Activated CD4-positive, alpha-beta T cell treated with anti-CD3 and anti-CD28 coated beads for 36 hours (primary cell): Measurements from ENCODE around the gene NAT8L. TPM values are rescaled to one million over a fixed set of nuclear protein-coding genes. Genes with fewer than 3 reads are reported as not detected.
A peak's percentile ranks its signal among the peaks of the same experiment; 100 is the strongest.
"Not testable (repeated sequence)": the region's sequence is repeated elsewhere in the genome, so short reads cannot be mapped to it uniquely, and the experiment has no call there.

Experiments
- ATAC-seq: fragments of 200-7000 bp; cut with Tn5 transposase; one replicate; pipeline ENCODE4 v1.10.0; 2021; ENCODE audit warnings: mild to moderate bottlenecking, moderate library complexity
- CTCF ChIA-PET: fragments of 350-600 bp; sonication (Branson Sonifier 250); formaldehyde crosslinking; loops from one replicate; lab custom pipeline; 2021; ENCODE audit warnings: antibody characterized with exemption; lab: Charles Lee
- POLR2A ChIA-PET: fragments of 350-600 bp; sonication (Branson Sonifier 250); formaldehyde crosslinking; loops from one replicate; lab custom pipeline; 2021; ENCODE audit warnings: antibody characterized with exemption, inconsistent platforms; lab: Charles Lee
- DNase-seq: peaks from one replicate; pipeline ENCODE4 v3.0.0-alpha.2; 2020
- H3K27ac Mint-ChIP-seq: one replicate; pipeline ENCODE4 v1.8.0; 2021; ENCODE audit warnings: mixed read lengths
- H3K27me3 Mint-ChIP-seq: one replicate; pipeline ENCODE4 v1.8.0; 2021; ENCODE audit warnings: mixed read lengths
- H3K36me3 Mint-ChIP-seq: one replicate; pipeline ENCODE4 v1.8.0; 2021; ENCODE audit warnings: low read depth, mixed read lengths
- H3K4me1 Mint-ChIP-seq: one replicate; pipeline ENCODE4 v1.8.0; 2021; ENCODE audit warnings: mixed read lengths
- H3K4me3 Mint-ChIP-seq: one replicate; pipeline ENCODE4 v1.8.0; 2021; ENCODE audit warnings: mild to moderate bottlenecking, moderate library complexity, mixed read lengths
- H3K9me3 Mint-ChIP-seq: one replicate; pipeline ENCODE4 v1.8.0; 2021; ENCODE audit warnings: low read depth, mixed read lengths
- intact Hi-C, 2 experiments: fragments of 100-400 bp; cut with DNase I in 1 of 2; cut with micrococcal nuclease in 1 of 2; formaldehyde crosslinking; loops; one replicate each; pipeline versions ENCODE4 v1.14.2 to v1.15.1; 2022 to 2024; cut with DNase I, micrococcal nuclease
- total RNA-seq, 2 experiments: library from RNA; stranded (reverse); gene quantifications; one replicate each; pipeline ENCODE4 v1.2.3, GENCODE V29; 2021

NAT8L gene, protein sequence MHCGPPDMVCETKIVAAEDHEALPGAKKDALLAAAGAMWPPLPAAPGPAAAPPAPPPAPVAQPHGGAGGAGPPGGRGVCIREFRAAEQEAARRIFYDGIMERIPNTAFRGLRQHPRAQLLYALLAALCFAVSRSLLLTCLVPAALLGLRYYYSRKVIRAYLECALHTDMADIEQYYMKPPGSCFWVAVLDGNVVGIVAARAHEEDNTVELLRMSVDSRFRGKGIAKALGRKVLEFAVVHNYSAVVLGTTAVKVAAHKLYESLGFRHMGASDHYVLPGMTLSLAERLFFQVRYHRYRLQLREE
- total RNA-seq, result under 1 TPM; 0.39 to 0.55 TPM

DNA sequence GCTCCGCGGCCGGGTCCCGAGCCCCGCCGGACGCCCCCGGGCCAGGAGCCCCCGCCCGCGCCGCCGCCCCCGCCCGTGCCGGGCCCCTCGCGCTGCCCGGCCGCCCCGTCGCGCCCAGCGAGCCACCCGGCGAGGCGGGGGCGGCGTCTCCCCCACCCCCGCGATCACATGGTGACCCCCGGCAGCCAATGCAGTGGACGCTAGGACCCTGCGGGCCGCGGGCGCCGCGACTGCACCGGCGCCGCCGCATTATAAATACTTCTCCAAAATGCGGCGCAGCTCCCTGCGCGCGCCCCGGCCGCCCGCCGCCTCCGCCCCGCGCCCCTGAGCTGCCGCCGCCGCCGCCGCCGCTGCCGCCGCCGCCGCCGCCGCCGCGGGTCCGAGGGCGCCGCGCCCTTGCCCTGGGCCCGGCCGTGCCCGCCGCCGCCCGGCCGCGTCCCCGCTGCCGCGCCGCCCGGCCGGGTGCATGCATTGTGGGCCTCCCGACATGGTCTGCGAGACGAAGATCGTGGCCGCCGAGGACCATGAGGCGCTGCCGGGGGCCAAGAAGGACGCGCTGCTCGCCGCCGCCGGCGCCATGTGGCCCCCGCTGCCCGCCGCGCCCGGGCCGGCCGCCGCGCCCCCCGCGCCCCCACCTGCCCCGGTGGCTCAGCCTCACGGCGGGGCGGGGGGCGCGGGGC, at the start of gene NAT8L:
Gene NAT8L (plus strand): TSS at position 282 of the 680 bp plus-strand sequence. CDS start 185 bp downstream, at position 467.
- ChIA-PET CTCF (interaction anchor here (0.7 kb wide), 1 partner anchor 150 kb away, joined by 3 read pairs; no protein-coding TSS in a partner anchor), POLR2A (no interaction called here)
- no peak within 1 kb of the TSS for H3K4me3 Mint-ChIP-seq
- peak; percentile 56 for ATAC-seq
- no peaks in the 10 kb centered on the region for H3K9me3 Mint-ChIP-seq
- H3K4me1 Mint-ChIP-seq, result peaks cover 2% of the 10 kb centered on the region
- peaks cover 22% of the 10 kb centered on the region for H3K27me3 Mint-ChIP-seq
- intact Hi-C loops, result loop anchor here (2.0 kb wide), 1 partner anchor 16 kb away; no protein-coding TSS in a partner anchor
- peak; percentile 51 for DNase-seq
- no peak within 1 kb of the TSS for H3K27ac Mint-ChIP-seq
- no peaks in the 10 kb centered on the region for H3K36me3 Mint-ChIP-seq

DNA sequence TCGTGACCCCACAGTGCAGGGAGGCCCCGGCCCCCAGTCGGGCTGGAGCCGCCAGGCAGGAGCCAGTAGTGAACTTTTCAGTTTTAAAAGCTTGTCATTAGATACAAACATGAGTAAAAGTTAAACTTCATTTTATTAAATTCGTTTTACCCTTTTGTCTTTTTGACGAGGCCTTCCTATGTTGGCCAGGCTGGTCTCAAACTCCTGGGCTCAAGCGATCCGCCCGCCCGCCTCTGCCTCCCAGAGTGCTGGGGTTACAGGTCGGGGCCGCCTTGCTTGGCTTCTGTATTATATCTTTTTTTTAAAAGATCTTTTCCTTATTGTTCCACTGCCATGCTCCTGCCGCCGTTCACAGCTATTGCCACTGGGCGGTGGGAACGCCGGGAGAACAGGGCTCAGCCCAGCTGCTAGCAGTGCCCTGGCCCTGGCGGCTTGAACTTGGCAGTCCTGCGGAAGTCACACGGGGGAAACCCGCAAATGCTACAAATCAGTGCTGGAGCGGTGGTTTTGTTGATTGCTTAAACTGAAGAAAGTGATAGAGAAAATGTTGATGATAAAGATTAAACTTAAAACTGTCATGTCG, 49.4 kb upstream of the NAT8L start:
- Mint-ChIP-seq H3K36me3 (peaks cover 22% of the 10 kb centered on the region), H3K4me3 (peak overlapping the region; percentile 87), H3K27me3 (no peaks in the 10 kb centered on the region), H3K4me1 (peaks cover 34% of the 10 kb centered on the region), H3K27ac (peak overlapping the region; percentile 90), H3K9me3 (no peaks in the 10 kb centered on the region)
- intact Hi-C loops, result loop anchor here (1.0 to 5.0 kb wide), 18 partner anchors 32 to 1065 kb away; partner anchors contain the start of genes HAUS3 (in 2 of the 2), LETM1 (in 2 of the 2), POLN (in 2 of the 2) and RNF4 (in 2 of the 2)
- ChIA-PET CTCF (interaction anchor here (0.7 kb wide), 1 partner anchor 29 kb away, joined by 3 read pairs; no protein-coding TSS in a partner anchor), POLR2A (interaction anchor here (0.6 kb wide), 1 partner anchor 132 kb away, joined by 3 read pairs; no protein-coding TSS in a partner anchor)
- peak; percentile 75 for DNase-seq
- peak; percentile 37 for ATAC-seq

DNA sequence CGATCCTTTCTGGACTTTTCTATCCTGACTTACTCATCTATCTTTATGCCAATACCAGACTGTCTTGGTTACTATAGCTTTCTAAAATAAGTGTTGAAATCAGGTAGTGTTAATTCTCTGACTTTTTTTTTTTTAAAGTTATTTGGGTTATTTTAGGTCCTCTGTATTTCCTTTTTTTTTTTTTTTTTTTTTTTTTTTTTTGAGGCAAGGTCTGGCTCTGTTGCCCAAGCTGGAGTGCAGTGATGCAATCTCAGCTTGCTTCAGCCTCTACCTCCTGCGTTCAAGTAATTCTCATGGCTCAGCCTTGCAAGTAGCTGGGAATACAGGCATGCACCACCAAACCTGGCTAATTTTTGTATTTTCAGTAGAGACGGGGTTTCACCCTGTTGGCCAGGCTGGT, 47.5 kb upstream of the NAT8L start:
- Mint-ChIP-seq H3K4me3 (no peak overlapping the region), H3K36me3 (peaks cover 9% of the 10 kb centered on the region), H3K27ac (no peak overlapping the region), H3K9me3 (no peaks in the 10 kb centered on the region), H3K4me1 (peaks cover 22% of the 10 kb centered on the region), H3K27me3 (no peaks in the 10 kb centered on the region)
- intact Hi-C loops, result no loop called here
- DNase-seq, result no peak
- POLR2A ChIA-PET, result interaction anchor here (0.6 to 0.7 kb wide), 2 partner anchors 165 to 756 kb away, joined by 3 read pairs; no protein-coding TSS in a partner anchor
- no peak for ATAC-seq
- CTCF ChIA-PET, result no interaction called here

- ChIA-PET CTCF (interaction anchor here (1.2 kb wide), 1 partner anchor 13 kb away, joined by 4 read pairs; no protein-coding TSS in a partner anchor), POLR2A (no interaction called here)
- DNase-seq, result no peak
- intact Hi-C loops, result no loop called here
- ATAC-seq, result no peak
- H3K27me3 Mint-ChIP-seq, result peaks cover 7% of the 10 kb centered on the region
- H3K4me1 Mint-ChIP-seq, result peaks cover 9% of the 10 kb centered on the region
- no peaks in the 10 kb centered on the region for H3K9me3 Mint-ChIP-seq
- H3K27ac Mint-ChIP-seq, result no peak overlapping the region
- no peaks in the 10 kb centered on the region for H3K36me3 Mint-ChIP-seq
- H3K4me3 Mint-ChIP-seq, result no peak overlapping the region
These were observed 44.1 kb upstream of the NAT8L start for GRCh38 chr4:2015008-2015407.

GRCh38 chr4:2021358-2022018, 37.6 kb upstream of the NAT8L start:
- H3K36me3 Mint-ChIP-seq, H3K4me1 Mint-ChIP-seq, ATAC-seq, DNase-seq, H3K27ac Mint-ChIP-seq, CTCF ChIA-PET, H3K4me3 Mint-ChIP-seq, H3K9me3 Mint-ChIP-seq, intact Hi-C loops: not testable (repeated sequence)
- POLR2A ChIA-PET, result interaction anchor here (0.6 kb wide), 1 partner anchor 227 kb away, joined by 3 read pairs; no protein-coding TSS in a partner anchor
- H3K27me3 Mint-ChIP-seq, result peaks cover 45% of the 10 kb centered on the region

- no peak for ATAC-seq
- Mint-ChIP-seq H3K9me3 (peaks cover 3% of the 10 kb centered on the region), H3K36me3 (no peaks in the 10 kb centered on the region), H3K4me3 (no peak overlapping the region), H3K27ac (no peak overlapping the region), H3K27me3 (peaks cover 39% of the 10 kb centered on the region), H3K4me1 (no peaks in the 10 kb centered on the region)
- POLR2A ChIA-PET, result no interaction called here
- intact Hi-C loops, result no loop called here
- DNase-seq, result no peak
- CTCF ChIA-PET, result no interaction called here
These were observed 34.4 kb upstream of the NAT8L start for GRCh38 chr4:2024683-2025082.

DNA sequence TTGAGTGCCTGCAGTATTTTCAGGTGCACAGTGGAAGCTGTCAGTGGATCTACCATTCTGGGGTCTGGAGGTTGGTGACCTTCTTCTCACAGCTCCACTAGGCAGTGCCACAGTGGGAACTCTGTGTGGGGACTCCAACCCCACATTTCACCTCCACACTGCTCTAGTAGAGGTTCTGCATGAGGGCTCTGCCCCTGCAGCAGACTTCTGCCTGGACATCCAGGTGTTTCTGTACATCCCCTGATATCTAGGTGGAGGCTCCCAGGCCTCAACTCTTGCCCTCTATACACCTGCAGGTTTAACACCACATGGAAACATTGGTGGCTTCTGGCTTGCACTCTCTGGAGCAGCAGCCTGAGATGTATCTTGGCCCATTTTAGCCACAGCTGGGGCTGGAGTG, 33.3 kb upstream of the NAT8L start:
- POLR2A ChIA-PET, result no interaction called here
- CTCF ChIA-PET, result no interaction called here
- DNase-seq, result no peak
- ATAC-seq, result no peak
- no peak overlapping the region for H3K4me3 Mint-ChIP-seq
- intact Hi-C loops, result no loop called here
- H3K27me3 Mint-ChIP-seq, result peaks cover 34% of the 10 kb centered on the region
- H3K27ac Mint-ChIP-seq, result no peak overlapping the region
- H3K9me3 Mint-ChIP-seq, result peaks cover 3% of the 10 kb centered on the region
- no peaks in the 10 kb centered on the region for H3K4me1 Mint-ChIP-seq
- H3K36me3 Mint-ChIP-seq, result no peaks in the 10 kb centered on the region

GRCh38 chr4:2027120-2027519, 32.0 kb upstream of the NAT8L start:
- H3K4me1 Mint-ChIP-seq, POLR2A ChIA-PET, ATAC-seq, H3K4me3 Mint-ChIP-seq, DNase-seq, H3K36me3 Mint-ChIP-seq, CTCF ChIA-PET, H3K9me3 Mint-ChIP-seq, intact Hi-C loops, H3K27ac Mint-ChIP-seq: not testable (repeated sequence)
- peaks cover 30% of the 10 kb centered on the region for H3K27me3 Mint-ChIP-seq

DNA sequence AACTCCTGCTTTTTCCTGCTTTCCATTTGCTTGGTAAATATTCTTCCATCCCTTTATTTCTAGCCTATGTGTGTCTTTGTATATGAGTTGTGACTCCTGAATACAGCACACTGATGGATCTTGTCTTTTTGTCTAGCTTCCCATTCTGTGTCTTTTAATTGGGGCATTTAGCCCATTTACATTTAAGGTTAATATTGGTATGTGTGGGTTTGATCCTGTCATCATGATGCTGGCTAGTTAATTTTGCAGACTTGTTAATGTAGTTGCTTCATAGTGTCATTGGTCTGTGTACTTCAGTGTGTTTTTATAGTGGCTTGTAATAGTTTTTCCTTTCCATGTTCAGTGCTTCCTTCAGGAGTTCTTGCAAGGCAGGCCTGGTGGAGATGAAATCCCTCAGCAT, 28.0 kb upstream of the NAT8L start:
- DNase-seq, H3K27ac Mint-ChIP-seq, H3K9me3 Mint-ChIP-seq, POLR2A ChIA-PET, intact Hi-C loops, H3K4me3 Mint-ChIP-seq, H3K4me1 Mint-ChIP-seq, CTCF ChIA-PET, H3K36me3 Mint-ChIP-seq, ATAC-seq: not testable (repeated sequence)
- H3K27me3 Mint-ChIP-seq, result peaks cover 12% of the 10 kb centered on the region

DNA sequence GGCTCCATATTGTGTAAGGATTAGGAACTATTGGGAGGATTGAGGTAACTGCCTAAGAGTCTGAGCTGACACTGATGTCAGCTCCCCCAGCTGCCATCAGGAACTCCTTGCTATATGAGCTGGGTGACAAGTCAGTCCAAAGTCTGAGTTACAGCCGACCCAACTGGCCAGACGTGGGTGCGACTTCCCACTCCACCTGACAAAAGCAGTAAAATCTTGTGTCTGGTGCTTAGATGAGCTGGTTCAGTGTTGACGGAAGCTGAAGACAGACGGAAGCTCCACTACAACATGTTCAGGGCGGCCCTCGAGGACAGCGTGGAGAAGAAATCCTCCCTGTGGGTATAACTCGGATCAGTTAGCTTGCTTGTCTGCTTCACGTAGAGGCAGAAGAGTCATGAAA, 22.8 kb upstream of the NAT8L start:
- ATAC-seq (no peak), DNase-seq (no peak)
- ChIA-PET CTCF (no interaction called here), POLR2A (no interaction called here)
- Mint-ChIP-seq H3K27ac (no peak overlapping the region), H3K27me3 (peaks cover 19% of the 10 kb centered on the region), H3K4me3 (no peak overlapping the region), H3K4me1 (no peaks in the 10 kb centered on the region), H3K9me3 (no peaks in the 10 kb centered on the region), H3K36me3 (no peaks in the 10 kb centered on the region)
- intact Hi-C loops, result no loop called here

GRCh38 chr4:2036866-2037265, 22.3 kb upstream of the NAT8L start:
- no peak overlapping the region for H3K4me3 Mint-ChIP-seq
- no peaks in the 10 kb centered on the region for H3K4me1 Mint-ChIP-seq
- no peak overlapping the region for H3K27ac Mint-ChIP-seq
- POLR2A ChIA-PET, result no interaction called here
- intact Hi-C loops, result no loop called here
- peaks cover 21% of the 10 kb centered on the region for H3K27me3 Mint-ChIP-seq
- ATAC-seq (no peak), DNase-seq (no peak)
- CTCF ChIA-PET, result no interaction called here
- no peaks in the 10 kb centered on the region for H3K9me3 Mint-ChIP-seq
- no peaks in the 10 kb centered on the region for H3K36me3 Mint-ChIP-seq
